Measurements from ENCODE around the gene CDH4.

Gene CDH4

DNA sequence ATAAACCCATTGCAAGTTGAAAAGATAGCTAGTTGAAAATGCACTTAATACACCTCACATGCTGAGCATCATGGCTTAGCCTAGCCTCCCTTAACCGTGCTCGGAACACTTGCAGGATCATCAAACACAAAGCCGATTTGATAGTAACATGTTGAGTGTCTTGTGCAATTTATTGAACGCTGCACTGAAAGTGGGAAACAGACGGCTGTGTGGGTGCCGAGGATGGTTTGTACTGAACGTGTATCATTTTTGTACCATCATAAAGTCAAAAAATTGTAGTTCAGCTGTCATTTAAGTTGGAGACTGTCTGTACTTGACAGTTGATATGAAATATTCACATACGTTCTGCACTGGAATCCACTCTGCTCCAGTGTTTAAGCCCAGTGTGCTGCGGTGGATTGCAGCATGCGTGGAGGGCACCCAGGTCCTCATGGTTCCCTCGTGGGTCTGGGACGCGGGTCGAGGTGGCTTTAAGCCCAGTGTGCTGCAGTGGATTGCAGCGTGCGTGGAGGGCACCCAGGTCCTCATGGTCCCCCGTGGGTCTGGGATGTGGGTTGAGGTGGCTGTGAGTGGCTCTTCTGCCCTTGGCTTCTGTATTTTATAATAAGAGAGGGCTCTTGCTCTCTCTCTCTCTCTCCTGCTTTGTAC, 77.0 kb downstream of the CDH4 start:
- no peak for DNase-seq (ENCODE audit: low read depth in 2 of 2)

- no peak for DNase-seq (ENCODE audit: low read depth in 2 of 2)
Observed at GRCh38 chr20:61330441-61330840, 78.4 kb downstream of the CDH4 start.

DNA sequence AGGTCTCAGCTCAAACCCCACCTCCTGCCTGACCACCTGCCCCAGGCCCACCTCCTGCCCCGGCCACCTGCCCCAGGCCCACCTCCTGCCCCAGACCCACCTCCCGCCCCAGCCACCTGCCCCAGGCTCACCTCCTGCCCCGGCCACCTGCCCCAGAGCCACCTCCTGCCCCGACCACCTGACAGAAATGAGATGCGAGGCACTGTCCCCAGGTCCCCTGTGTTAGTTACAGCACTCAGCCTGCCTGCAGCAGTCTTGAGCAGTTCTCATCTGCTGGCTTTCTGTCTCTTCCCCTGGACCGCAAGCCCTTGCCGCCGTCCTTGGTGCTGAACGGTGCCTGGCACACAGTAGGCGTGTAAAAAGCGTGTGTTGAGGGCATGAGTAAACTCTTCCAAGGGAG, 79.5 kb downstream of the CDH4 start:
- DNase-seq (ENCODE audit: low read depth in 2 of 2), result no peak

DNA sequence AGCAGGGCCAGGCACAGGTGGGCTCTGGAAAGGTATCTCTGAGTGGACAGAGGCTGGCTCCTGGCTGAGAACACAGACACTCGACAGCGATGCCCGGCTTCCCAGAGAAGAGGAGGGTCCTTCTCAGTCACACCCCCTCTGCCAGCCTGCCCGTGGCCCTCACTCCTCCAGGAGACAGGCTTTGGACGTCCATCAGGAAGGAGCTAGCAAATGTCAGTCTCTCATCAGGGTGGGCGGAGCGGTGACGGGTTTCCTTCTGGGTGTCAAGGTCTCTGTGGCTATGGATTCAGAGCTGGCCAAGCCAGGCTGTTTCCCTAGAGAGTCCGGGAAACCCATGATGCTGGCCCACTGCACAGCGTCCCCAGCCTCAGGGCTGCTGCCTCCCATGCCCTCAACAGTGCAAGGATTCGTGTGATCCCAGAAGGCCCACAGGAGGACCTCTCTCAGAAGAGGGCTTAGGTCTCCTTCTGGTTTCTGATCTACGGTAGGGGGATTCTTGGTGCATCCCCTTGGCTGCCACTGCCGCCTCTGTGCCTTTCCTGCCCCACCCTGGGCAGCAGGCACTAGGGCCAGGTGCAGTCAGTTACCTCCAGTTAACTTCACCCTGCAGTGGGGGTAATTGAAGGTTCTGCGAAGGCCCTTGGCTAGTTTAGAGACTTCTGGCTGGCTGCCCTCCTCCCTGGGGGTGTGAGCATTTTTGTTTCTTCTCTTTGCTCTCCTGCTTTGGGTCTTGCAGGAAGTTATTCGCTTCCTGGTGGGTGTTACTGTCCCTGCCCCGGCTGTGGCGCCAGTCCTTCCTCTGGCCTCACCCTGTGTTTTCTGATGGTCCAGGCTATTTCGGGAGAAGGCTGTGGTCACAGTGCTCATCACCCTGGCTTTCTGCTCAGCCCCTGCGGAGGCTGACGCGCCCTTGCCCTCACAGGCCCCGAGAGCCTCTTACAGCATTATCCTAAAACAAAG, 80.2 kb downstream of the CDH4 start:
- no peak for DNase-seq (ENCODE audit: low read depth in 2 of 2)

DNA sequence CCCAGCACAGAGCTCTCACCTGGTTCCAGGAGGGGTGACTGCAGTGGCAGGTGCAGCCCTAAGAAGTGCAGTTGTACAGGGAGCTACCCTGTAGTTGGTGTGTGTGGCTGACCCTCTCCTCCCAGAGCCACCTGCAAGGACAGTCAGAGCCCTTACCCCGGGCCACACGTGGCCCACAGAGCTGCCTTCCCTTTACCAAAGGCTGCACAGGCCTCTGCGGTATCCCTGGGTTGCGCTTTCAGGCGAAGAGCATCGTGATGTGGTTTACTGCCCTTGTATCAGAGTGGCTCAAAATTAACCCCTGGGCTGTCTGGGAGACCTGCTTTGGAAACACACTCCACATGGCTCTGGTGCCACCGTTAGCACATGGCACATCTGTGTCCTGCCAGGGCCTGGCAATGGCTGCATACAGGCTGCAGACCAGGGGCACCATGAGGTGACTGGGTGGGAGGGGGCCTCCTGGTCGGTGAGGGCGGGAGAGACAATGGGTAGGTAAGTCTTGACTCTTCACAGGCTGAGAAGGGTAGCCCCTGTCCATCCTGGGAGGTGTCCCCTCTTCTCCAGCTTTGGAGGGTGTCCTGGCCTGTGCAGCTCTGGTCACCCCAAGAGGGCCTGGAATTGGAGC, 81.5 kb downstream of the CDH4 start:
- DNase-seq (ENCODE audit: low read depth in 2 of 2), result no peak

GRCh38 chr20:61340157-61340556, 88.1 kb downstream of the CDH4 start:
- no peak for DNase-seq (ENCODE audit: low read depth in 2 of 2)

DNA sequence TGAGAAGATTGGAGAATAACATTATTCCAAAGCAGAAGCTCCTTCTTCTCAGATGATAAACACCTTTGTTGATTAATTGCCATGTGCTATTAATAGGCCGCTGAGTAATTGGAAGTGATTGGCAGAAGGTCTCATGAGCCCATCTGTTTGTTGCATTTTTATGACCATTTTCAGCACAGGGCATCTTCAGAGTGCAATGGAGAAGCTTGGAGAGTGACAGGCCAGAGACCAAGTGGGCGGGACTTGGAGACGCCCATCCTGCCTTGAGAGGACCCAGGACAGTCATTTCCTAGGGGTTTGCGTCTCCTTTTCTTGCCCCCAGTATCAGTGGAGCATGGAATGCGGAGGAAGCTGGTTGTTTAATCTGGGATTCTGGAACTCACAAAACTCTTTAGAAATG, 89.5 kb downstream of the CDH4 start:
- no peak for DNase-seq (ENCODE audit: low read depth in 2 of 2)

GRCh38 chr20:61343934-61344333, 91.9 kb downstream of the CDH4 start:
- no peak for DNase-seq (ENCODE audit: low read depth in 2 of 2)

DNA sequence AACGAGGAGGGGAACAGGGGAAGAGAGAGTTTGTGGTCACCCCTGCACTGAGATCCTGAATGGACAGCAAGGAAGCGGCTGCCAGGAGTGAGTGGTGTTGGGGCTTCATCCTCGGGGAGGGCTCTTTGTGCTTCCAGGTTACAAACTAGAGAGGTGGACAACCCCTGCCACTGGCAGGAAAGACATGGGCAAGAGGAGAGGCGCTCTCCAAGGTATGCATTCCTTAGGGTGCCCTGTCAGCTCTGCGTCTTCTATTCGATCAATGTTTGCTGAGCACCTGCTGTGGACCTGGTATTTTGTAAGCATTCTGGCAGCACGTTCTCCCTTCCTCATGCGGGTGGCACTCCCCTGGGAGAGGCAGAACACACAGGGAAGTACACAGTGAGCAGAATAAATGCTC, 93.6 kb downstream of the CDH4 start:
- no peak for DNase-seq (ENCODE audit: low read depth in 2 of 2)

DNA sequence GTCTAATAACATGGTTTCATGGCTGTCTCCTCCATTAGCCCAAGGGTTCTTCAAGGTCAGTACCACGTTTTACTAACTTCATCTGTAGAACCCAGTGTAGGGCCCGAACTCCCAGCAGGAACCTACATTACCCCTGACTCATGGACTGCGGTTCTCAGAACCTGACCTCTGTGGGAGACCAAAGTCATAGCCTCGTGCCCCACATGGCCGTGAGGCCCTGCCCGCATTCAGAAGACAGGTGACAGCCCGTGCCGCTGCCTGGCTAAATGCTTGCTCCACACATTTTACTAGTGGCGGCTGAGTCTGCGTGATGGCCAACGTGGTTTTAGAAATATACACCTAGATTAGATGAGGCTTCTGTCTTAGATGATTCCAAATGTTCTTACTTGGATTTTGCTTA, 94.9 kb downstream of the CDH4 start:
- DNase-seq (ENCODE audit: low read depth in 2 of 2), result no peak

GRCh38 chr20:61347443-61347842, 95.4 kb downstream of the CDH4 start:
- DNase-seq (ENCODE audit: low read depth in 2 of 2), result no peak

GRCh38 chr20:61349447-61350165, 97.5 kb downstream of the CDH4 start:
- DNase-seq (ENCODE audit: low read depth in 2 of 2), result no peak

GRCh38 chr20:61350500-61351250, 98.6 kb downstream of the CDH4 start:
- DNase-seq (ENCODE audit: low read depth in 2 of 2), result no peak

GRCh38 chr20:61352346-61353260, 100.5 kb downstream of the CDH4 start:
- DNase-seq (ENCODE audit: low read depth in 2 of 2), result no peak

DNA sequence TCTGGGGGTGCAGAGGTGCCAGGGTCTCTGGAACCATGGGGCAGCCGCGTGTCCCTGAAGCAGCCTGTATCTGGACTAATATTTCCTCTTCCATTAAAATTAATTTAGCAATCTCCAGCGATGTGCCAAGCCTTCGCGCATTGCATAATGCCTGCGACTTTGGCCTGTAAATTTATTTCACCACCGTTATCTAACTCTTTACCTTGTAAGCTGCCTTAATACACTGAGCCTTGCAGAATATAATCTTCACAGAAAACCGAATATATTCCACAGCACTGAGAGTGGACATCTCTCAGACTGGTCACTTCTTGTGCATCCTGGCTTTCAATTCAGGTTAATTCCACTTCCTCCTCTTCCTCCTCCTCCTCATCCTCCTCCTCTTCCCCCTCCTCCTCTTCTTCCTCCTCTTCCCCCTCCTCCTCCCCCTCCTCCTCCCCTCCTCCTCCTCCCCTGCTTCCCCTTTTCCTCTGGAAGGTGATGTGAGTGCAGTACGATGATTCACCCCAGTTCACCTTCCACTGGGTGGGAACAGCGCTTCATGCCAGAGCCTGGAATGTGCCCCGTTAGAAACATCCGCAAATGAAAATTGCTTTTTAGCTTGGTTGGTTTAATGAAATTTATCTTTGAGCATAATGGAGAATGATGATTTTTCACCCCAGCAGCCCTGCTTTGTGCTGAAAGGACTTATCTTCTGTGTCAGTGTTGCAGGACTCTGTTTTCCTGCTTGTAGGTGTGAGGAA, 101.4 kb downstream of the CDH4 start:
- DNase-seq (ENCODE audit: low read depth in 2 of 2), result no peak

- DNase-seq (ENCODE audit: low read depth in 2 of 2), result no peak
Observed at GRCh38 chr20:61354001-61354390, 101.9 kb downstream of the CDH4 start.

GRCh38 chr20:61354501-61354900, 102.4 kb downstream of the CDH4 start:
- no peak for DNase-seq (ENCODE audit: low read depth in 2 of 2)

DNA sequence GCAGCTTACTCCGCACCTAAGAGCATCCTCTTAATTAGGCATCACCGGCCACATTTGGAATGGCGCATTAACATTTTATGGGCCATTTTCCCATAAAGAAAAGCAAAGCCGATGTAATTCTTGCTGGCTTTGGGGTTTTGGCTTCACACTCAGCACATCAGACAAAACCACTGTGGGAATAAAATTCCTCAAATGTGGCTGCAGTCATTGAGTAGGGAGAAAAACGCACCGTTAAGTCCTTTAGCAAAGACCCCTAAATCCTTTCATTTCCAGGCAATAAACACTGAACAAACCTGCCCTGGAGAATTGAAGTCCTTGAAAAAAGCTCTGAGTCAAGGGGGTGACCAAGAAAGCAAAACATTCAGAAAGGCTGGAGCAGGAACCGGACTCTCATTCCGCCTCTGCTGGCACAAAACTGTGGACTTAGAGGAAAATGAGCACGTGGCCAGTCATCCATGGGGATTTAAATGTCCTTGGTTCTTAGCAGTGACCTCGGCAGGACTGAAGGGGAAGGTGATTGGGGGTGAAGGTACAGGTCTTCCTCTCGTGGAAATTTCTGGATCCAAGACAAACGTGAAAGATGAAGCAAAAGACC, 102.9 kb downstream of the CDH4 start:
- DNase-seq (ENCODE audit: low read depth in 2 of 2), result no peak

DNA sequence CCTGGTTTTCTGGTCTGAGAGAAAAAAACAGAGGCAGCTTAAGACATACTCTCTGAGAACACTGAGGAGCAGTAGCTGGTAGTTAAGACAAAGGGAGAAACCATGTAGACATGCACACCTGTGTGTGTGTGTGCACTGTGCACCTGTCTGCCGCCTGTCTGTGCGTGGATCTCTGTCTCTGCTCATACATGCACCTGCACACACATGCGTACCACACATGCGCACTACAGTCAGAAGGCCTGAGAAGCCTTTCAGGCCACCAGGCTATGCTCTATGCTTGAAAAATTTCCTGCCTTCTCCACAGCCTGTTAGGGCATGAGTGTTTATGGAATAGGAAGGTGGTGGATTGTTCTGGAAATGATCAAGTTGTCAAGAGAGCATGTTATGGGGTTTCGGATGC, 103.5 kb downstream of the CDH4 start:
- no peak for DNase-seq (ENCODE audit: low read depth in 2 of 2)
